ENCODE measurements around the gene CCDC92B.

The CCDC92B gene

GRCh38 chr17:2778489-2778888 is 29.0 kb upstream of the CCDC92B start:
- DNase-seq (ENCODE audit: low read depth in 2 of 2), result no peak

- DNase-seq (ENCODE audit: low read depth in 2 of 2), result no peak
Measured at GRCh38 chr17:2777242-2777867, 27.9 kb upstream of the CCDC92B start.

- DNase-seq (ENCODE audit: low read depth in 2 of 2), result no peak
Measured at GRCh38 chr17:2776589-2777241, 27.3 kb upstream of the CCDC92B start.

- no peak for DNase-seq (ENCODE audit: low read depth in 2 of 2)
Measured at GRCh38 chr17:2775206-2775605, 25.8 kb upstream of the CCDC92B start.

GRCh38 chr17:2770129-2770528 is 20.7 kb upstream of the CCDC92B start:
- no peak for DNase-seq (ENCODE audit: low read depth in 2 of 2)

- no peak for DNase-seq (ENCODE audit: low read depth in 2 of 2)
Measured at GRCh38 chr17:2758870-2759269, 9.4 kb upstream of the CCDC92B start.

- DNase-seq (ENCODE audit: low read depth in 2 of 2), result no peak
Measured at GRCh38 chr17:2755891-2756724, 6.7 kb upstream of the CCDC92B start.

GRCh38 chr17:2751491-2751890 is 2.0 kb upstream of the CCDC92B start:
- DNase-seq (ENCODE audit: low read depth in 2 of 2), result no peak

- no peak for DNase-seq (ENCODE audit: low read depth in 2 of 2)
Measured at GRCh38 chr17:2750721-2751120, 1.3 kb upstream of the CCDC92B start.

- DNase-seq (ENCODE audit: low read depth in 2 of 2), result peak; percentile 26 to 57
Measured at GRCh38 chr17:2749784-2750181, 331 bp upstream of the CCDC92B start.

- no peak for DNase-seq (ENCODE audit: low read depth in 2 of 2)
Measured at GRCh38 chr17:2745317-2746037, 4.0 kb downstream of the CCDC92B start.

GRCh38 chr17:2737693-2738092 is 11.8 kb downstream of the CCDC92B start:
- no peak for DNase-seq (ENCODE audit: low read depth in 2 of 2)

- DNase-seq (ENCODE audit: low read depth in 2 of 2), result no peak
Measured at GRCh38 chr17:2736956-2737355, 12.5 kb downstream of the CCDC92B start.

GRCh38 chr17:2735896-2736295 is 13.6 kb downstream of the CCDC92B start:
- no peak for DNase-seq (ENCODE audit: low read depth in 2 of 2)

- no peak for DNase-seq (ENCODE audit: low read depth in 2 of 2)
Measured at GRCh38 chr17:2734939-2735338, 14.5 kb downstream of the CCDC92B start.

- no peak for DNase-seq (ENCODE audit: low read depth in 2 of 2)
Measured at GRCh38 chr17:2731807-2732206, 17.6 kb downstream of the CCDC92B start.

GRCh38 chr17:2730764-2731353 is 18.6 kb downstream of the CCDC92B start:
- no peak for DNase-seq (ENCODE audit: low read depth in 2 of 2)

GRCh38 chr17:2724784-2725164 is 24.7 kb downstream of the CCDC92B start:
- DNase-seq (ENCODE audit: low read depth in 2 of 2), result peak in 1 of 2 donors; percentile 27

GRCh38 chr17:2723997-2724783 is 25.3 kb downstream of the CCDC92B start:
- no peak for DNase-seq (ENCODE audit: low read depth in 2 of 2)

- no peak for DNase-seq (ENCODE audit: low read depth in 2 of 2)
Measured at GRCh38 chr17:2723505-2723996, 25.9 kb downstream of the CCDC92B start.

- no peak for DNase-seq (ENCODE audit: low read depth in 2 of 2)
Measured at GRCh38 chr17:2722611-2723010, 26.8 kb downstream of the CCDC92B start.
